HG02759 (cell line): ENCODE data around the gene CTSZ.
"Not testable (repeated sequence)": the region's sequence is repeated elsewhere in the genome, so short reads cannot be mapped to it uniquely, and the experiment has no call there.

Experiments used
- ATAC-seq: cut with Tn5 transposase; IDR thresholded peaks from one replicate; pipeline ENCODE4 v1.9.1; 2021; ENCODE audit warnings: mild to moderate bottlenecking, moderate library complexity; ENCODE audit not compliant: unreplicated experiment

CTSZ gene

GRCh38 chr20:59001068-59001448 is 6.0 kb downstream of the CTSZ start:
- no peak for ATAC-seq

GRCh38 chr20:59000326-59000725 is 6.7 kb downstream of the CTSZ start:
- no peak for ATAC-seq

- ATAC-seq = no peak
Measured at GRCh38 chr20:58998656-58999055, 8.4 kb downstream of the CTSZ start.

- no peak for ATAC-seq
Measured at GRCh38 chr20:58997141-58997770, 9.8 kb downstream of the CTSZ start.

GRCh38 chr20:58996226-58996611 is 10.8 kb downstream of the CTSZ start:
- no peak for ATAC-seq

- no peak for ATAC-seq
Measured at GRCh38 chr20:58995461-58996225, 11.4 kb downstream of the CTSZ start.

- ATAC-seq = no peak
Measured at GRCh38 chr20:58994390-58995159, 12.5 kb downstream of the CTSZ start.

GRCh38 chr20:58993332-58994248 is 13.5 kb downstream of the CTSZ start:
- no peak for ATAC-seq

- ATAC-seq = no peak
Measured at GRCh38 chr20:58992911-58993310, 14.1 kb downstream of the CTSZ start.

- no peak for ATAC-seq
Measured at GRCh38 chr20:58991715-58992114, 15.3 kb downstream of the CTSZ start.

- no peak for ATAC-seq
Measured at GRCh38 chr20:58990651-58991445, 16.2 kb downstream of the CTSZ start.

- ATAC-seq = no peak
Measured at GRCh38 chr20:58989196-58989595, 17.9 kb downstream of the CTSZ start.

GRCh38 chr20:58988565-58988882 is 18.5 kb downstream of the CTSZ start:
- ATAC-seq = no peak

GRCh38 chr20:58987790-58988564 is 19.1 kb downstream of the CTSZ start:
- no peak for ATAC-seq

GRCh38 chr20:58986968-58987517 is 20.0 kb downstream of the CTSZ start:
- no peak for ATAC-seq

GRCh38 chr20:58986286-58986967 is 20.6 kb downstream of the CTSZ start:
- ATAC-seq = no peak

- no peak for ATAC-seq
Measured at GRCh38 chr20:58985656-58986055, 21.4 kb downstream of the CTSZ start.

GRCh38 chr20:58984691-58985090 is 22.4 kb downstream of the CTSZ start:
- ATAC-seq = no peak

GRCh38 chr20:58983115-58983468 is 24.0 kb downstream of the CTSZ start:
- ATAC-seq = not testable (repeated sequence)
